ENCODE measurements around the gene MAPKAP1.
"Not testable (repeated sequence)": the region's sequence is repeated elsewhere in the genome, so short reads cannot be mapped to it uniquely, and the experiment has no call there.

Gene MAPKAP1

DNA sequence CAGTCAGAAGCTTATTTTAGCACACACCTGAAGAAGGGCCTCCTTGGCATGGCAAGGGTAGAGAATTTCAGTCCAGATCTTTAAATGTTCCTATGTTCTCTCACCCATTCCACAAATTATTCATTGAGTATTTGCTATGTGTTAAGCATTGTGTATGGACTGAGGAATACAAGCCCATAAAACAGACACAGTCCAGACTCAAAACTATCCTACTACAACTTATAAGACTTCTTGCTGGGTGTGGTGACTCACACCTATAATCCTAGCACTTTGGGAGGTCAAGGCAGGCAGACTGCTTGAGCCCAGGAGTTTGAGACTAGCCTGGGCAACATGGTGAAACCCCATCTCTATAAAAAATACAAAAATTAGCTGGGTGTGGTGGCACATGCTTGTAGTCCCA is 141.0 kb downstream of the MAPKAP1 start:
- not testable (repeated sequence) for DNase-seq (ENCODE audit: low read depth, low spot score)

GRCh38 chr9:125565126-125565525 is 141.9 kb downstream of the MAPKAP1 start:
- no peak for DNase-seq (ENCODE audit: low read depth, low spot score)

DNA sequence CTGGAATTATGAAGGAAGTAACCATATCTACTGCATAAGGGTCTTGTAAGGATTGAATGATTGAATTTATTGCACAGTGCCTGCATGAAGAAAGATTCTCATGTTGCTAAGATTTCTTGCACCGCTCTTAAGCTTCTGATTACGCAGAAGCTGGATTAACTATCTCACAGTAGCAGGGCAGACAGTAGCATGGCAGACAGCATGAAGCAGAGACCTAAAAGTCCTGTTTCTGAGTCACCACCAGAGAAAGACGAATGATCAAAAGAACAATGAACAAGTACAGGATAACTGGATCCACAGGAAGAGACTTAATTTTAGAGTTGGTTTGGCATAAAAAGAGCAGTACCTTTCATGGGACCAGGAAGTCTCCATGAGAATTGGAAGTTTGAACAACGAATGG is 142.4 kb downstream of the MAPKAP1 start:
- peak; percentile 15 for DNase-seq (ENCODE audit: low read depth, low spot score)

GRCh38 chr9:125561509-125562148 is 145.4 kb downstream of the MAPKAP1 start:
- DNase-seq (ENCODE audit: low read depth, low spot score) = no peak

GRCh38 chr9:125559894-125560293 is 147.1 kb downstream of the MAPKAP1 start:
- DNase-seq (ENCODE audit: low read depth, low spot score) = no peak

- no peak for DNase-seq (ENCODE audit: low read depth, low spot score)
Observed at GRCh38 chr9:125559194-125559593, 147.8 kb downstream of the MAPKAP1 start.

GRCh38 chr9:125558453-125559092 is 148.4 kb downstream of the MAPKAP1 start:
- peak; percentile 79 for DNase-seq (ENCODE audit: low read depth, low spot score)

- DNase-seq (ENCODE audit: low read depth, low spot score) = no peak
Observed at GRCh38 chr9:125556046-125556721, 150.8 kb downstream of the MAPKAP1 start.

GRCh38 chr9:125554726-125555125 is 152.3 kb downstream of the MAPKAP1 start:
- no peak for DNase-seq (ENCODE audit: low read depth, low spot score)

- DNase-seq (ENCODE audit: low read depth, low spot score) = no peak
Observed at GRCh38 chr9:125551781-125552180, 155.2 kb downstream of the MAPKAP1 start.

DNA sequence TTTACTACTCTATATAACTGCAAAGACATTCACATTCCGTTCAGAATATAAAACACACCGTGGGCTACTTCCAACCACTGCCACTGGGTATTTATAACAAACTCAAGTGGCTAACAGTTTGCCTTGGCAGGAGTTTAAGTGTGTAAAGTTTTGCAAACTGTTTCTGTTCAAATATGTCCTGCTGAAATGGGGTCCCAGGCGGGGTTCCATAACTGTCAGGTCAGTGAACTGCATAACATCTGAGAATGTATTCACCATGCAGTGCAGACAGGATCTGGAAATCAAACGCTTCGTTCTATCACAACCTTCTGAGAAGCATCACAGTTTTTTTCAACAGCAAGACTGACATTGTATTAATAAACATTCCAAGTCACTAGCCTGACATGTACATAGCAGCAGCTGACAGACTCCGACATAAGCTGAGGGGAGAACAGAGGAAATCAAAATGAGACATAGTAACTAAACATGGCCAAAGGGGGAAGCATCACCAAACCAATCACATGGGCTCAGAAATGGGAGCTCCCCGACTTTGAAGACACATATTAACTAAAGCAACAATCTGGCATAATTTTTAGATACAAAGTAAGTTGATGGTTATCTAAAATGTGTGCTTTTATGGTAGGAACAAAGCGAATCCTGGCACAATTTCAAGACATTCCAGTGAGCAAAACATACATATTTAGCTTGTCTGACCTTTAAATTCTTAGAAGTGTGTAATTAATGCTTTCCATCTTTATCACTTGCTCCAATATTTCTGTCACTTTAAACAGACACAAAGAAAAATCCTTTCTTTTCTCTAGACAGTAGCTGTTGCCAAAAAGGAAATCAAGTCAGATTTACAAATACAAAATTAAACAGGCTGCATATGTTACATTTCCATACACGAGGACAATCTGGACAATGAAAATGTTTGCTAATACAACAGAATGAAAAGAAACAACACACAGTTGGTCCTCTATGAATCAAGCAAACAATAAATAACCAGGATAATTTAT is 156.8 kb downstream of the MAPKAP1 start:
- no peak for DNase-seq (ENCODE audit: low read depth, low spot score)

GRCh38 chr9:125549465-125549871 is 157.5 kb downstream of the MAPKAP1 start:
- DNase-seq (ENCODE audit: low read depth, low spot score) = no peak

DNA sequence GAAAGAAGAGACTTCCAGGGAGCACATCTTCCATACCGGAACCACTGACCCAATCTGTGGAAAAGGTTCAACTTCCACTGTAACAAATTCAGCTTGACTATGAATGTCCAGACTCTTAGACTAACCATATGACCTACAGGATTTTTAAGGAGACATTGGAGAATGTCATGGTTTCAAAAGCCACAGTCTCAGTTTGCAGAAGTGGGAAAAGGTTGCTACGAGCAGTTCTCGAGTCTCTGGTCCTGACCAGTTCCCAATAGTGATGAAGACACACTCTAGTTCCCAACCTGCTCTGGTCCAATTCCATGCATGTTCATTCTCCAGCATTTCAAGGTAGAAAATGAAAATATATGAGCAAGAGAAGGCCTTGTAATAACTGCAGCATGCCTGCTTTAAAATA is 158.0 kb downstream of the MAPKAP1 start:
- no peak for DNase-seq (ENCODE audit: low read depth, low spot score)

- DNase-seq (ENCODE audit: low read depth, low spot score) = no peak
Observed at GRCh38 chr9:125548141-125548540, 158.9 kb downstream of the MAPKAP1 start.

DNA sequence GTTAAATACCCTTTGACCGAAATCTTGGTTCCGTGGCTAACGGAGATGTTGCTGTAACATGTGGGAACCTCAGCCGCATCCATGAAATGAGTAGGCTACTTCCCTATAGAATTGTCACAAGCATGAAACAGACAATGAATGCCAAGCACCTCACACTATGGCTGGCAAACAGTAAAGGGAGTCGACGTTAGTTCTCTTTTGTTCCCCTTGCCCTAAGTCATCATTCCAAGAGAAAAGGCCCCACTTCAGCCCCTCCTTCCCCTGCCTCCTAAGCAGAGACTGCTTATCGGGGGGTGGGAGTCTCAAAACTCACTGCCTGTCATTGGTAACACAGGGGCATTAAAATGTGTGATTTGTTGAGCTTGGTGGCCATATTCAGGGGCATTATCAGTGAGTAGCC is 159.6 kb downstream of the MAPKAP1 start:
- DNase-seq (ENCODE audit: low read depth, low spot score) = no peak

- DNase-seq (ENCODE audit: low read depth, low spot score) = no peak
Observed at GRCh38 chr9:125545845-125546244, 161.2 kb downstream of the MAPKAP1 start.

DNA sequence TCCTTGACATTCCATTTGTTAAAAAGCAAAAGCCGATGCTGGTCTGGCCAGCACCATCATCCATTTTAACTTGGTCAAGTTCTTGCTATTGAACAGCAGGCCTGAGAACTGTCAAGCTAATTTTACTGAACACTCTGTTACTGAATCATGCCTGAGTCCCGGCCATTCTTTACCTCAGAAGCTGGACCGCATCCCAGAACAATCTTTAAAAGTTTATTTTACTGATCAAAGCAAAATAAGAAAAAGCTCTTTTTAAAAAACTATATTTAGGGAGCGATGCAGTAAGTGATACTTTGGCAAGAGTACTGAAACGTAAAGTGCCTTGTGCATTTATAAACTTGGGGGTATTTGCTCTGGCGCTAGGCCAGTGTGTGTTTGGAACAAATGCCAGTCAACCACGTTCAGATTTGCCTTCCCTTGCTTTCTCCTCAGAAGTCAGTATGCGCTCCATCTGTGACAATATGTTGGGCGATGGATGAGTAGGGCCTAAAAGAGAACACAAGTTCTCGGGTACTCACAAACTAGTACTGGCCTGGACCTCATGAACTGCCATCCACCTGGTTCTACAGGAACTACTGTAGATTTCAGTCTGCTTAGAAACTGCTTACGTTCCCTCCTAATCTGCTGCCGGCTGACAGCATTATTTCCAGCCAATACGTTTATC is 161.9 kb downstream of the MAPKAP1 start:
- no peak for DNase-seq (ENCODE audit: low read depth, low spot score)

DNA sequence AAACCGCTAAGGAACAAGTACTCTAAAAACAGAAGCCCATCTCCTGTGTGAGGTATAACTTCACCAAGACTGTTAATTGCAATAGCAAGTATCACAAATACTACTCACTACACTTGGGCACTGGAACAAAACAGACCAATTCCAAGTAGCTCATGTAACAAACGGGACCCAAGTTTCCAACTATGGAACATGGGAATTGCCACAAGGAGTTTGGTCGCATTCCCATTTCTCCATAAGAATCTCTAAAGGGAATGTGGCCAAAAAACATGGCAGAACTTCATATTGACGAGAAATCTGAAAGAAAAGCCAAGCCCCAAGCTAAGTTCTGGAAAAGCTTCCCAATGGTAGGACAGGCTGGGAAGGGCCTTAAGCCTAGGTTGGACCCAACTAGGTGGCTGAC is 162.5 kb downstream of the MAPKAP1 start:
- no peak for DNase-seq (ENCODE audit: low read depth, low spot score)

GRCh38 chr9:125541840-125542243 is 165.2 kb downstream of the MAPKAP1 start:
- DNase-seq (ENCODE audit: low read depth, low spot score) = no peak

DNA sequence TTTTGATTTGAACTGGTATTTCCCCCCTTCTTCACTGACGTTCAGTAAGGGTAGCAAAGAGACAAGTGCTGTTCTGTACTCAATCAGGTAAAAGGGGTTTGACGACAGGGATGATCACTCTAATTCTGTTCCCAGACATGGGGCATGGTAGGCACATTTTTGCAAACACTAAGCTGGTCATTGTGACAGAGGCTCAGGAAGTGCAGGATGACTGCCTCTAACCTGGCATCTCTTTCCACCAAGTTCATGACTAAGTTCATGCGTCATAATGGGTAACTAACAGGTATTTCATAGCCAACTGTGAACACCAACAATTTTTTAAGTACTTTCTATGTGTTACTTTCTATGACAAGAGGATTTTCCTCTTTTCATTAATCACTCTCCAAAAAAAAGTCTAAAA is 166.5 kb downstream of the MAPKAP1 start:
- no peak for DNase-seq (ENCODE audit: low read depth, low spot score)

- DNase-seq (ENCODE audit: low read depth, low spot score) = no peak
Observed at GRCh38 chr9:125538092-125538473, 168.9 kb downstream of the MAPKAP1 start.
